ENCODE data around the gene CST1.
"Not testable (repeated sequence)": the region's sequence is repeated elsewhere in the genome, so short reads cannot be mapped to it uniquely, and the experiment has no call there.

The CST1 gene

GRCh38 chr20:23770384-23770783 is 19.6 kb upstream of the CST1 start:
- no peaks in the 10 kb centered on the region for H4K20me1 ChIP-seq (ENCODE audit: insufficient read depth)
- H3K36me3 ChIP-seq (ENCODE audit: insufficient read depth), result no peaks in the 10 kb centered on the region
- no peaks in the 10 kb centered on the region for H3K4me1 ChIP-seq (ENCODE audit: low read depth, poor library complexity, severe bottlenecking)
- H3K4me2 ChIP-seq, result no peak overlapping the region
- H3K27me3 ChIP-seq (ENCODE audit: insufficient read depth, low read depth), result no peaks in the 10 kb centered on the region
- H2AFZ ChIP-seq (ENCODE audit: low read depth), result no peak overlapping the region
- H3K9ac ChIP-seq, result no peak overlapping the region
- no peak overlapping the region for H3K27ac ChIP-seq
- H3K4me3 ChIP-seq (IDR thresholded peaks at IDR 0.05; ENCODE audit: insufficient read depth, low read depth, low read length), result no peak overlapping the region
- no peaks in the 10 kb centered on the region for H3K79me2 ChIP-seq (ENCODE audit: insufficient read depth, low read depth)
- no peak for TF ChIP-seq CTCF (conservative IDR thresholded peaks at IDR 0.05; ENCODE audit: low read depth, low read length)

DNA sequence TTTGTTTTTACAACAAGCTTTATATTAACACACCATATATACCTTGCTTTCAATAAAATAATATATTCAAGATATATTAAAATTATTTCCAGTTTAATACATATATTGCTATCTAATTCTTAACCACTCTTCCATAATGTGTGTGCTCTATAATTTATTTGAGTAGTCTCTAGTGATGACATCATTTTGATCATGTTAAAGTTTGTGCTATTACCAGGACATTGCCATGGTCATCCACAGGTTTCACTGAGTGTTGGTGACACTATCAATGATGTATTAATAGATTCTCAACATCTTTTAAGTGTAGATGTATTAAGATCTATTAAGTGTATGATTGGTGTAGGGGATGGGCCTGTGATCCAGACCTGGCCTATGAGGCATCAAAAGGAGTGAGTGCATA is 17.8 kb upstream of the CST1 start:
- H3K4me1 ChIP-seq (ENCODE audit: low read depth, poor library complexity, severe bottlenecking); H4K20me1 ChIP-seq (ENCODE audit: insufficient read depth); H3K9ac ChIP-seq; H3K79me2 ChIP-seq (ENCODE audit: insufficient read depth, low read depth); H2AFZ ChIP-seq (ENCODE audit: low read depth); H3K27me3 ChIP-seq (ENCODE audit: insufficient read depth, low read depth); H3K27ac ChIP-seq; H3K36me3 ChIP-seq (ENCODE audit: insufficient read depth); H3K4me2 ChIP-seq; H3K4me3 ChIP-seq (IDR thresholded peaks at IDR 0.05; ENCODE audit: insufficient read depth, low read depth, low read length): not testable (repeated sequence)

DNA sequence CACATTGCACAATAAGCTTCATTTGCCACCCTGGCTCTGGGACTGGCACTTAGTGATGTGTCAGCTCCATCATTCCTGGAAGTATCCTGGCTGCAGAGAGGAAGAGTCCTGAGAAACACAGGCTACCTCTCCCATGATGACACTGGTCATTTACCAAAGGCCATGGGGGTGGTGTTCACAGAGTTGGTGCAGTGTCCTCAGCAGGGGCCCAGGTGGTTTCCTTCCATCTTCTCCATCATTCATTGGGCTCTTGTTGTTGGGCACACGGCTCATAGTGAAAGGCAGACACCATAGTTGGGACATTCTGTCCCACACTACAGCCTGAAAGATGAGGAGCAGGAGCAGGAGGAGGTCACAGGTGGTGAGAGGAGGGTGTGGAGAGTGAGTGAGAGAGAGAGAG is 15.8 kb upstream of the CST1 start:
- H3K4me1 ChIP-seq (ENCODE audit: low read depth, poor library complexity, severe bottlenecking), result no peaks in the 10 kb centered on the region
- no peaks in the 10 kb centered on the region for H3K79me2 ChIP-seq (ENCODE audit: insufficient read depth, low read depth)
- H3K27ac ChIP-seq, result no peak overlapping the region

DNA sequence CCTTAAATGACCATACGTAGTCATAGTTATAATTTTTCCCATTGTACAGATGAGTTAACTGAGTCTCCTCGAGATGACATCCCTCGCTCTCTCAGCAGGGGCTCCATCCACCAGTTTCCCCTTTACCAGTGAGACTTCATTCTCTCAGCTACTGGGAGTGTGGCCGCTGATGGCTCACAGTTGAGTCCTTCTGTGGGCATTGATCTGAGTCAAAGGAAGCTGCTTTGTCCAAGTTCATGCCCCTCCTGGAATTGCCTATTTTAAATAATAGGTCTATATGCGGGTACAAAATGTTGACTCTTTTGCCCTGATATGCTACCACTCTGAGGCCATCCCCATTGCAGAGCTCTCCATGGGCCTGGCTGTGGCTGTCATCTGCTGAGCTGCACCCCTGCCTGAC is 14.8 kb upstream of the CST1 start:
- H3K27ac ChIP-seq, result no peak overlapping the region
- H3K9ac ChIP-seq, result no peak overlapping the region
- no peak overlapping the region for H3K4me2 ChIP-seq
- H3K4me3 ChIP-seq (IDR thresholded peaks at IDR 0.05; ENCODE audit: insufficient read depth, low read depth, low read length), result no peak overlapping the region
- no peaks in the 10 kb centered on the region for H3K79me2 ChIP-seq (ENCODE audit: insufficient read depth, low read depth)
- H3K4me1 ChIP-seq (ENCODE audit: low read depth, poor library complexity, severe bottlenecking), result no peaks in the 10 kb centered on the region
- no peaks in the 10 kb centered on the region for H3K36me3 ChIP-seq (ENCODE audit: insufficient read depth)
- TF ChIP-seq CTCF (conservative IDR thresholded peaks at IDR 0.05; ENCODE audit: low read depth, low read length), result no peak
- no peaks in the 10 kb centered on the region for H3K27me3 ChIP-seq (ENCODE audit: insufficient read depth, low read depth)
- H2AFZ ChIP-seq (ENCODE audit: low read depth), result no peak overlapping the region
- no peaks in the 10 kb centered on the region for H4K20me1 ChIP-seq (ENCODE audit: insufficient read depth)

More for the DNA sequence above, 15.8 kb upstream of the CST1 start:
- Histone ChIP-seq H3K4me2 (no peak overlapping the region), H4K20me1 (ENCODE audit: insufficient read depth) (no peaks in the 10 kb centered on the region), H3K36me3 (ENCODE audit: insufficient read depth) (no peaks in the 10 kb centered on the region), H3K4me3 (IDR thresholded peaks at IDR 0.05; ENCODE audit: insufficient read depth, low read depth, low read length) (no peak overlapping the region), H3K27me3 (ENCODE audit: insufficient read depth, low read depth) (no peaks in the 10 kb centered on the region), H3K9ac (no peak overlapping the region), H2AFZ (ENCODE audit: low read depth) (no peak overlapping the region)
- TF ChIP-seq CTCF (conservative IDR thresholded peaks at IDR 0.05; ENCODE audit: low read depth, low read length), result no peak

DNA sequence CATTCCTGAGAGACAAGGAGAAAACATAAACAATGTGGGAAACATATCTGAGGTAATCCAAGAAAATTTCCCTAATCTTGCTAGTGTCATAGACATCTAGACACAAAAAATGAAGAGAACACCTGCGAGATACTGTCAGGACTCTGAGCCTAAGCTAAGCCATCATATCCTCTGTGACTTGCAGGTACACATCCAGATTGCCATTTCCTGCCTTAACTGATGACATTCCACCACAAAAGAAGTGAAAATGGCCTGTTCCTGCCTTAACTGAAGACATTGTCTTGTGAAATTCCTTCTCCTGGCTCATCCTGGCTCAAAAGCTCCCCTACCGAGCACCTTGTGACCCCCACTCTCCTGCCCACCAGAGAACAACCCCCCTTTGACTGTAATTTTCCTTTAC is 13.9 kb upstream of the CST1 start:
- H2AFZ ChIP-seq (ENCODE audit: low read depth); H3K27me3 ChIP-seq (ENCODE audit: insufficient read depth, low read depth); H3K27ac ChIP-seq; H3K79me2 ChIP-seq (ENCODE audit: insufficient read depth, low read depth); H3K36me3 ChIP-seq (ENCODE audit: insufficient read depth); H3K4me2 ChIP-seq; H3K9ac ChIP-seq; H3K4me3 ChIP-seq (IDR thresholded peaks at IDR 0.05; ENCODE audit: insufficient read depth, low read depth, low read length); H4K20me1 ChIP-seq (ENCODE audit: insufficient read depth); H3K4me1 ChIP-seq (ENCODE audit: low read depth, poor library complexity, severe bottlenecking): not testable (repeated sequence)

All from KMS-11 (cell line).